Esophagus (tissue), 2 donors: ENCODE measurements around the gene CRYZL1. TPM values are rescaled to one million over a fixed set of nuclear protein-coding genes. Genes with fewer than 3 reads are reported as not detected.

Experiments used
- H3K27ac ChIP-seq, 2 donors: one replicate each; pipeline ENCODE4 v1.5.1; 2013; ENCODE audit warnings: low read depth in 2 of 2, mild to moderate bottlenecking in 2 of 2, inconsistent platforms in 1 of 2, low read length in 1 of 2, moderate library complexity in 1 of 2
- H3K27me3 ChIP-seq, 2 donors: one replicate each; pipeline ENCODE4 v1.6.1; 2013; ENCODE audit warnings: low read length in 2 of 2, control low read depth in 1 of 2, mild to moderate bottlenecking in 1 of 2; ENCODE audit not compliant: insufficient read depth in 2 of 2, control insufficient read depth in 1 of 2
- H3K36me3 ChIP-seq, 2 donors: one replicate each; pipeline ENCODE4 v1.6.1; 2013; ENCODE audit warnings: low read length in 1 of 2; ENCODE audit not compliant: control insufficient read depth in 2 of 2, insufficient read depth in 2 of 2
- H3K4me1 ChIP-seq, 2 donors: one replicate each; pipeline ENCODE4 v1.6.1; 2013; ENCODE audit warnings: low read length in 1 of 2; ENCODE audit not compliant: control insufficient read depth in 2 of 2, insufficient read depth in 2 of 2
- H3K4me3 ChIP-seq, 2 donors: one replicate each; pipeline ENCODE4 v1.5.1; 2013; ENCODE audit warnings: low read length in 2 of 2, mild to moderate bottlenecking in 2 of 2, low read depth in 1 of 2, moderate library complexity in 1 of 2
- H3K9me3 ChIP-seq, 2 donors: one replicate each; pipeline ENCODE4 v1.6.1; 2013; ENCODE audit warnings: mild to moderate bottlenecking in 2 of 2, low read depth in 1 of 2, low read length in 1 of 2, moderate library complexity in 1 of 2; ENCODE audit not compliant: control insufficient read depth in 2 of 2, insufficient read depth in 1 of 2
- WGBS, 2 donors: extraction: QIAGEN DNeasy Blood & Tissue Kit; methylation state at CpG; one replicate each; pipeline ENCODE4 v1.1.7; 2013; 5-methylcytosine and 5-hydroxymethylcytosine counted together
- polyA plus RNA-seq, 2 donors: library from polyadenylated mRNA; stranded (reverse); fragments of 200-250 nt; gene quantifications; one replicate each; pipeline ENCODE4 v1.2.3, GENCODE V29; 2013
- donor health status: healthy with polysubstance abuse.
- donor health status: Bipolar disorder and iron deficiency.

The CRYZL1 gene
- polyA plus RNA-seq, 2 donors = 15.0 to 15.5 TPM

GRCh38 chr21:33558777-33559421 is 82.6 kb downstream of the CRYZL1 start:
- Histone ChIP-seq H3K4me3 (no peak overlapping the region), H3K27me3 (no peaks in the 10 kb centered on the region), H3K36me3 (peaks cover 15 to 20% of the 10 kb centered on the region in 2 donors), H3K27ac (no peak overlapping the region), H3K4me1 (no peaks in the 10 kb centered on the region), H3K9me3 (no peaks in the 10 kb centered on the region)
- WGBS, 2 donors = 73 to 80% methylated on average over 4 of the region's 4 CpGs

- Histone ChIP-seq H3K4me1 (peaks cover 0 to 2% of the 10 kb centered on the region in 2 donors), H3K4me3 (no peak overlapping the region), H3K27me3 (no peaks in the 10 kb centered on the region), H3K36me3 (peaks cover 20 to 26% of the 10 kb centered on the region in 2 donors), H3K9me3 (no peaks in the 10 kb centered on the region), H3K27ac (no peak overlapping the region)
- WGBS, 2 donors = 96% methylated on average over 19 of the region's 19 CpGs
These were observed 84.1 kb downstream of the CRYZL1 start for GRCh38 chr21:33557447-33557846.

GRCh38 chr21:33554982-33555344 is 86.6 kb downstream of the CRYZL1 start:
- H3K36me3 ChIP-seq = peaks cover 29 to 49% of the 10 kb centered on the region in 2 donors
- WGBS, 2 donors = 97 to 98% methylated on average over 32 of the region's 32 CpGs
- peaks cover 0 to 2% of the 10 kb centered on the region in 2 donors for H3K4me1 ChIP-seq

GRCh38 chr21:33554236-33554981 is 87.1 kb downstream of the CRYZL1 start:
- WGBS, 2 donors = 94 to 95% methylated on average over 18 of the region's 18 CpGs
- no peaks in the 10 kb centered on the region for H3K9me3 ChIP-seq
- no peak overlapping the region for H3K27ac ChIP-seq
- peaks cover 0 to 2% of the 10 kb centered on the region in 2 donors for H3K4me1 ChIP-seq
- H3K4me3 ChIP-seq = no peak overlapping the region
- H3K36me3 ChIP-seq = peaks cover 30 to 51% of the 10 kb centered on the region in 2 donors
- no peaks in the 10 kb centered on the region for H3K27me3 ChIP-seq

More at GRCh38 chr21:33554982-33555344, 86.6 kb downstream of the CRYZL1 start:
- Histone ChIP-seq H3K9me3 (no peaks in the 10 kb centered on the region), H3K4me3 (no peak overlapping the region), H3K27me3 (no peaks in the 10 kb centered on the region), H3K27ac (no peak overlapping the region)

- Histone ChIP-seq H3K36me3 (peaks cover 28 to 51% of the 10 kb centered on the region in 2 donors), H3K27ac (no peak overlapping the region)
- WGBS, 2 donors = 98% methylated on average over 12 of the region's 12 CpGs
These were observed 88.4 kb downstream of the CRYZL1 start for GRCh38 chr21:33552999-33553598.

GRCh38 chr21:33552093-33552998 is 89.2 kb downstream of the CRYZL1 start:
- peaks cover 0 to 2% of the 10 kb centered on the region in 2 donors for H3K4me1 ChIP-seq
- H3K9me3 ChIP-seq = no peaks in the 10 kb centered on the region
- H3K27ac ChIP-seq = no peak overlapping the region
- H3K27me3 ChIP-seq = no peaks in the 10 kb centered on the region
- no peak overlapping the region for H3K4me3 ChIP-seq
- peaks cover 22 to 48% of the 10 kb centered on the region in 2 donors for H3K36me3 ChIP-seq
- 98% methylated on average over 24 of the region's 24 CpGs for WGBS, 2 donors

More at GRCh38 chr21:33552999-33553598, 88.4 kb downstream of the CRYZL1 start:
- Histone ChIP-seq H3K9me3 (no peaks in the 10 kb centered on the region), H3K4me3 (no peak overlapping the region), H3K4me1 (peaks cover 0 to 2% of the 10 kb centered on the region in 2 donors), H3K27me3 (no peaks in the 10 kb centered on the region)

GRCh38 chr21:33551664-33552063 is 89.9 kb downstream of the CRYZL1 start:
- Histone ChIP-seq H3K27me3 (no peaks in the 10 kb centered on the region), H3K36me3 (peaks cover 21 to 46% of the 10 kb centered on the region in 2 donors), H3K9me3 (no peaks in the 10 kb centered on the region), H3K27ac (no peak overlapping the region), H3K4me1 (peaks cover 0 to 2% of the 10 kb centered on the region in 2 donors), H3K4me3 (no peak overlapping the region)
- 93 to 99% methylated on average over 2 of the region's 2 CpGs for WGBS, 2 donors

- H3K27ac ChIP-seq = no peak overlapping the region
- H3K4me3 ChIP-seq = no peak overlapping the region
- H3K36me3 ChIP-seq = peaks cover 21 to 46% of the 10 kb centered on the region in 2 donors
- WGBS, 2 donors = 98% methylated on average over 23 of the region's 23 CpGs
- H3K4me1 ChIP-seq = peaks cover 0 to 2% of the 10 kb centered on the region in 2 donors
- H3K9me3 ChIP-seq = no peaks in the 10 kb centered on the region
- H3K27me3 ChIP-seq = no peaks in the 10 kb centered on the region
These were observed 90.5 kb downstream of the CRYZL1 start for GRCh38 chr21:33550772-33551660.
